Head of caudate nucleus (tissue), 42 donors: ENCODE data around the gene CHST8.
A peak's percentile ranks its signal among the peaks of the same experiment; 100 is the strongest.

Experiments used
- DNase-seq, 42 donors: peaks; one replicate each; pipeline versions ENCODE4 v3.0.0 to v3.0.0-alpha.2; 2020 to 2021; ENCODE audit warnings: mixed read lengths in 7 of 42
- intact Hi-C: fragments of 100-400 bp; cut with DNase I; formaldehyde crosslinking; loops from one replicate; pipeline ENCODE4 v1.15.0; 2022

The CHST8 gene

GRCh38 chr19:33699754-33700407 lies 78.1 kb downstream of the CHST8 start:
- intact Hi-C loops = no loop called here
- no peak for DNase-seq

GRCh38 chr19:33700408-33701013 lies 78.8 kb downstream of the CHST8 start:
- peak in 1 of 42 donors; percentile 7 for DNase-seq
- intact Hi-C loops = no loop called here

- DNase-seq = no peak
- intact Hi-C loops = no loop called here
Measured at GRCh38 chr19:33701565-33701964, 79.8 kb downstream of the CHST8 start.

- no peak for DNase-seq
- intact Hi-C loops = no loop called here
Measured at GRCh38 chr19:33702606-33703437, 81.1 kb downstream of the CHST8 start.

- intact Hi-C loops = no loop called here
- DNase-seq = no peak
Measured at GRCh38 chr19:33703438-33703750, 81.6 kb downstream of the CHST8 start.

- DNase-seq = no peak
- intact Hi-C loops = no loop called here
Measured at GRCh38 chr19:33703821-33704220, 82.1 kb downstream of the CHST8 start.

- no peak for DNase-seq
- intact Hi-C loops = no loop called here
Measured at GRCh38 chr19:33704271-33704670, 82.5 kb downstream of the CHST8 start.

GRCh38 chr19:33705090-33705847 lies 83.5 kb downstream of the CHST8 start:
- intact Hi-C loops = no loop called here

GRCh38 chr19:33705860-33706259 lies 84.1 kb downstream of the CHST8 start:
- intact Hi-C loops = no loop called here
- no peak for DNase-seq

More at GRCh38 chr19:33705090-33705847, 83.5 kb downstream of the CHST8 start:
- DNase-seq = peak in 3 of 42 donors; percentile 14 to 45 (median 19)

- intact Hi-C loops = no loop called here
- DNase-seq = no peak
Measured at GRCh38 chr19:33706631-33707030, 84.9 kb downstream of the CHST8 start.

GRCh38 chr19:33712268-33712667 lies 90.5 kb downstream of the CHST8 start:
- no peak for DNase-seq
- intact Hi-C loops = no loop called here

- intact Hi-C loops = no loop called here
- DNase-seq = no peak
Measured at GRCh38 chr19:33713194-33713593, 91.4 kb downstream of the CHST8 start.

- intact Hi-C loops = no loop called here
Measured at GRCh38 chr19:33714149-33714548, 92.4 kb downstream of the CHST8 start.

GRCh38 chr19:33715462-33715861 lies 93.7 kb downstream of the CHST8 start:
- intact Hi-C loops = no loop called here
- DNase-seq = no peak

More at GRCh38 chr19:33714149-33714548, 92.4 kb downstream of the CHST8 start:
- no peak for DNase-seq

GRCh38 chr19:33717878-33718277 lies 96.1 kb downstream of the CHST8 start:
- DNase-seq = no peak
- intact Hi-C loops = no loop called here

- intact Hi-C loops = no loop called here
- no peak for DNase-seq
Measured at GRCh38 chr19:33718651-33719254, 97.0 kb downstream of the CHST8 start.

- DNase-seq = no peak
- intact Hi-C loops = no loop called here
Measured at GRCh38 chr19:33719366-33720154, 97.8 kb downstream of the CHST8 start.

GRCh38 chr19:33720155-33720493 lies 98.4 kb downstream of the CHST8 start:
- DNase-seq = no peak
- intact Hi-C loops = no loop called here
